ENCODE results near the gene SMNDC1. TPM values are rescaled to one million over a fixed set of nuclear protein-coding genes. Genes with fewer than 3 reads are reported as not detected.

Gene SMNDC1
- 10 to 100 TPM; 39.7 to 42.4 TPM for total RNA-seq

GRCh38 chr10:110304780-110305421 lies at the start of gene SMNDC1:
SMNDC1 (minus strand) TSS chr10:110304920; CDS start chr10:110303587, 1,333 bp downstream.
- intact Hi-C loops (cut with micrococcal nuclease) = loop anchor here (5.0 kb wide), 1 partner anchor 292 kb away; no protein-coding TSS in a partner anchor
- H3K36me3 Mint-ChIP-seq (ENCODE audit: low read depth) = peaks cover 37% of the 10 kb centered on the region
- ChIA-PET CTCF (interaction anchor here (0.7 to 5.6 kb wide), 21 partner anchors 9 to 306 kb away, joined by 3 to 55 read pairs (median 4); partner anchors contain the start of gene SMC3), POLR2A (interaction anchor here (0.7 to 2.4 kb wide), 11 partner anchors 9 to 304 kb away, joined by 3 to 11 read pairs (median 3); partner anchors contain the start of gene SMC3)
- DNase-seq = peak; percentile 98
- peak within 1 kb of the TSS; percentile 98 for H3K27ac Mint-ChIP-seq
- peak within 1 kb of the TSS; percentile 93 for H3K4me3 Mint-ChIP-seq
- no peaks in the 10 kb centered on the region for H3K9me3 Mint-ChIP-seq
- peak; percentile 93 for ATAC-seq
- H3K4me1 Mint-ChIP-seq (ENCODE audit: low read depth) = peaks cover 43% of the 10 kb centered on the region
- H3K27me3 Mint-ChIP-seq = no peaks in the 10 kb centered on the region
- no peak for TF ChIP-seq CTCF (IDR thresholded peaks at IDR 0.05)

DNA sequence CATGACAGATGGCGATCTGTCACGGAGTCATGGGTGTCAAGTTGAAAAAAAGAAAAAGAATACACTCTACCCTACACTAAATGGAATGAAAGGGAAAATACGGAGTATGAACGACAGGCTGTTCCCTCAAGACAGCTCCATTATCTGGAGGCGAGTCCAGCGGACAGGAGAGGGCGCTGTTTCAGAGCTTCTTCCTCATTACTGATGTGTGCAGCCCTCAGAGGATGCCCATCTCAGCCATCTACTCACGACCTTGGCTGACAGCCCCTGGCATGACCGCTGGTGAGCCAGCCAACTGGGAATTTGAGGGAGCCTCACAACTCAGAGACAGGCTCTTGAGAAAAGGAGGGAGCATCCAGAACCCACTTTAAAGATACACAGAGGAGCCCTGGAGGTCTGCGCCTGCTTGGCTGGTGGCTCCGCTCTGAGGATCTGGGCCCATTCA lies 49.6 kb upstream of the SMNDC1 start:
- DNase-seq = peak; percentile 95
- H3K4me1 Mint-ChIP-seq (ENCODE audit: low read depth) = peaks cover 60% of the 10 kb centered on the region
- H3K27me3 Mint-ChIP-seq = peaks cover 2% of the 10 kb centered on the region
- CTCF ChIA-PET = interaction anchor here (0.6 to 5.8 kb wide), 48 partner anchors 8 to 206 kb away, joined by 3 to 56 read pairs (median 4); partner anchors contain the start of genes DUSP5 and SMNDC1
- no peaks in the 10 kb centered on the region for H3K36me3 Mint-ChIP-seq (ENCODE audit: low read depth)
- no peak overlapping the region for H3K4me3 Mint-ChIP-seq
- TF ChIP-seq CTCF (IDR thresholded peaks at IDR 0.05) = peak; percentile 90
- POLR2A ChIA-PET = interaction anchor here (0.6 to 4.2 kb wide), 5 partner anchors 53 to 153 kb away, joined by 3 to 47 read pairs (median 6); partner anchors contain the start of gene DUSP5
- peak; percentile 40 for ATAC-seq
- intact Hi-C loops (cut with micrococcal nuclease) = loop anchor here (5.0 kb wide), 1 partner anchor 193 kb away; no protein-coding TSS in a partner anchor
- H3K27ac Mint-ChIP-seq = peak overlapping the region; percentile 87
- no peaks in the 10 kb centered on the region for H3K9me3 Mint-ChIP-seq

DNA sequence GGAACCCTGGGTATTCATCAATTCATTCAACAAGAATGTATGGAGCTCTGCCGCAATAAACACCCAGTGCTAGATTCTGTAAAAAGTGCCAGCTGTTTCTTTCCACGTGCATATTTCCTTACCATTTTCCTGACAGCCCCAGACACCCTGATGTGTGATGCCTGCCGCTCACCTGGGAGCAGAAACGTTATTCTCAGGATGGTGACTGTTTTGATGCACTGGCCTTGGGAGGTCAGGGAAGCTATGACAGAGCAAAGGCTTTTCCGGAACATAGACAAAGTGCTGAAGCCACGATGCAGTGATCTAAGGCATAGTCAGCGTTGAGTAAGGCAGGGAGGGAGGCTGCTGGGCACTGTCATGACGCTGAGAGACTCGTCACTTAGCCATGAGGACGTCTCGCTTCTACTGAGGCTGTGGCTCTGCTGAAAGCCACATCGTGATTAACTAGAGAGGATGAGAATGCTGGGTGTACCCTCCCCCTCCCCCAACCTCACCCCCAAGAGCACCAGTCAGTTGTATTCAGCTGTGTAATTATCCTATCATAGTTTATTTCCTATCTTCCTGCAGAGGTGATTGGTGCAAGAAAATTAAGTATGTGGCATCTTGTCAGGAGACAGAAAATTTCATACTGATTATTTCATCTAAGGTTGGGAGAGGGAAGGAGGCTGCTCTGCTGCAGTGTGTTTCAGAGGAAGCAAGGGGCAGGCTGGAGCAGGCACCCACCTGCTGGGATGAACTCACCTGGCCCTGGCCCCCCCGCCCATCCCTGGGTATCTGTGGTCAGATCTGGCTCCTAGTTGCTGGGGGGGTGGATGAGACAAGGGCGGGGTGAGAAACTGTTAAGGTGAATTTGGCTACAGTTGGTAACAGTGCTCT lies 48.8 kb upstream of the SMNDC1 start:
- Mint-ChIP-seq H3K36me3 (ENCODE audit: low read depth) (no peaks in the 10 kb centered on the region), H3K27me3 (peaks cover 2% of the 10 kb centered on the region), H3K27ac (peak overlapping the region; percentile 87), H3K4me1 (ENCODE audit: low read depth) (peaks cover 55% of the 10 kb centered on the region), H3K9me3 (no peaks in the 10 kb centered on the region), H3K4me3 (no peak overlapping the region)
- ATAC-seq = peak; percentile 75
- no peak for TF ChIP-seq CTCF (IDR thresholded peaks at IDR 0.05)
- peak; percentile 84 for DNase-seq
- CTCF ChIA-PET = interaction anchor here (0.6 to 5.8 kb wide), 57 partner anchors 8 to 207 kb away, joined by 3 to 56 read pairs (median 4); partner anchors contain the start of genes DUSP5 and SMNDC1
- POLR2A ChIA-PET = interaction anchor here (0.6 to 4.2 kb wide), 8 partner anchors 11 to 153 kb away, joined by 3 to 47 read pairs (median 4); partner anchors contain the start of gene DUSP5
- intact Hi-C loops (cut with micrococcal nuclease) = loop anchor here (5.0 kb wide), 1 partner anchor 194 kb away; no protein-coding TSS in a partner anchor

DNA sequence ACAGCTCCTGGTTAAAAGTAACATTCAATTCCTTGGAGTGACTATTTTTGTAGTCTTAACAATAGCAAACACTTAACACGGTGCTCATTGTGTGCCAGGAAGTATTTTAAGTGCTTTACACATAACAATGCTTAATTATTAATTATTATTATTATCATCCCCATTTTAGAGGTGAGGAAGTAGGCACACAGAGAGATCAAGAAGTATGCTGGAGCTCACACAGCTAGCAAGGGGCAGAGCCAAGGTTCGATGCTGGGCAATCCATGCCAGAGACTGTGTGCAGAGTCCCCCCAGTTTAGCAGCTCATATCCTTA lies 48.2 kb upstream of the SMNDC1 start:
- Mint-ChIP-seq H3K4me3 (no peak overlapping the region), H3K4me1 (ENCODE audit: low read depth) (peaks cover 49% of the 10 kb centered on the region), H3K27ac (peak overlapping the region; percentile 47), H3K27me3 (peaks cover 2% of the 10 kb centered on the region), H3K36me3 (ENCODE audit: low read depth) (no peaks in the 10 kb centered on the region), H3K9me3 (no peaks in the 10 kb centered on the region)
- ChIA-PET CTCF (interaction anchor here (0.7 to 5.8 kb wide), 18 partner anchors 12 to 195 kb away, joined by 3 to 56 read pairs (median 4); partner anchors contain the start of gene DUSP5), POLR2A (interaction anchor here (1.0 to 1.4 kb wide), 3 partner anchors 59 to 154 kb away, joined by 3 to 5 read pairs (median 3); no protein-coding TSS in a partner anchor)
- ATAC-seq (no peak), DNase-seq (no peak)
- intact Hi-C loops (cut with micrococcal nuclease) = loop anchor here (5.0 kb wide), 1 partner anchor 194 kb away; no protein-coding TSS in a partner anchor
- no peak for TF ChIP-seq CTCF (IDR thresholded peaks at IDR 0.05)

Measured in activated CD8-positive, alpha-beta T cell treated with anti-CD3 and anti-CD28 coated beads for 36 hours (primary cell).